Measurements from ENCODE around the gene SCN2B.

DNA sequence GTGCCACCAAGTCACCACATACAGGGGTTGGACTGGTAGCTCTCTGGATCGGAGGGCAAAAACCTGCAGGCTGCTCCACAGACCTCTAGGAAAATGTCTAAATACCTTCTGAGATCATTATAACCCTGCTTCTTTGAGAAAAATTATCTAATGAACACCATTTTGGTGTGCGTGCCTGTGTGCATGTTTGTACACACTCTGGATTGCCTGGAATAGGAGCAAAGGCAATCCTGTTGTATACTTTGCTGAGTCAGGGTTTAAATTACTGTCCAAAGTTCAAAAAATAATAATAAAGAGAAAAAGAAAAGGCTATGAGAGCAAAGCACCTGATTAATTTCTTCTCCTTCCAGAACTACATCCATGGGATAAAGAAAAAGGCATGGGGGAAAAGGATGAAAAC lies 37.3 kb upstream of the SCN2B start:
- TF ChIP-seq, protein P1, sequence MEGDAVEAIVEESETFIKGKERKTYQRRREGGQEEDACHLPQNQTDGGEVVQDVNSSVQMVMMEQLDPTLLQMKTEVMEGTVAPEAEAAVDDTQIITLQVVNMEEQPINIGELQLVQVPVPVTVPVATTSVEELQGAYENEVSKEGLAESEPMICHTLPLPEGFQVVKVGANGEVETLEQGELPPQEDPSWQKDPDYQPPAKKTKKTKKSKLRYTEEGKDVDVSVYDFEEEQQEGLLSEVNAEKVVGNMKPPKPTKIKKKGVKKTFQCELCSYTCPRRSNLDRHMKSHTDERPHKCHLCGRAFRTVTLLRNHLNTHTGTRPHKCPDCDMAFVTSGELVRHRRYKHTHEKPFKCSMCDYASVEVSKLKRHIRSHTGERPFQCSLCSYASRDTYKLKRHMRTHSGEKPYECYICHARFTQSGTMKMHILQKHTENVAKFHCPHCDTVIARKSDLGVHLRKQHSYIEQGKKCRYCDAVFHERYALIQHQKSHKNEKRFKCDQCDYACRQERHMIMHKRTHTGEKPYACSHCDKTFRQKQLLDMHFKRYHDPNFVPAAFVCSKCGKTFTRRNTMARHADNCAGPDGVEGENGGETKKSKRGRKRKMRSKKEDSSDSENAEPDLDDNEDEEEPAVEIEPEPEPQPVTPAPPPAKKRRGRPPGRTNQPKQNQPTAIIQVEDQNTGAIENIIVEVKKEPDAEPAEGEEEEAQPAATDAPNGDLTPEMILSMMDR (IDR thresholded peaks at IDR 0.05) = no peak
- TF ChIP-seq POLR2A (IDR thresholded peaks at IDR 0.05) = no peak
